GM10847 (cell line): ENCODE data around the gene SRGAP1.

ENCODE experiments used
- POLR2A ChIP-seq: IDR thresholded peaks from 2 replicates; pipeline ENCODE4 v1.6.1; 2011; ENCODE audit not compliant: insufficient read length; ENCODE audit errors: extremely low read depth

Gene SRGAP1

DNA sequence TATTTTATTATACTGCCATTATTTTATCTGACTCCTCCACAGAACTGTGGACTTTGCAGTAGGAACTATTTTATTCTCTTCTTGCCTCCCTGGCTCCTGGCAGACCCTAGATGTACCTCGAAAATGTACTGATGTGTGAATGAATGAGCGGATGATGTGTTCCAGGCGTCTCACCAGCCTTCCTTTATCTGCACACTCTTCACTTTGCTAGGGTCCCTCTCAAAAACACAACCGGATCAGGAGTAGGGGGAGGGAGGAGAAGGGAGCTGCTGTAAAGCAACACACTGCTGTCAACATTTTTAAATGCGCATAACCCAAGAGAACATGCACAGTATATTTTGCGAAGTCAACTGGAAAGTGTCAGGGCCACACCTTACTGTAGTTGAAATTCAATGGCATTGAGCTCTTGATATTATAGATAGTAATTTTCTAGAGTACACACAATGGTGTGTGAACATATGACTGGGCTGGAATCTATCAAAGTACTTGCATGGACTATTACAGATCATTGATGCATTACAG is 36.3 kb downstream of the SRGAP1 start:
- TF ChIP-seq POLR2A: no peak

DNA sequence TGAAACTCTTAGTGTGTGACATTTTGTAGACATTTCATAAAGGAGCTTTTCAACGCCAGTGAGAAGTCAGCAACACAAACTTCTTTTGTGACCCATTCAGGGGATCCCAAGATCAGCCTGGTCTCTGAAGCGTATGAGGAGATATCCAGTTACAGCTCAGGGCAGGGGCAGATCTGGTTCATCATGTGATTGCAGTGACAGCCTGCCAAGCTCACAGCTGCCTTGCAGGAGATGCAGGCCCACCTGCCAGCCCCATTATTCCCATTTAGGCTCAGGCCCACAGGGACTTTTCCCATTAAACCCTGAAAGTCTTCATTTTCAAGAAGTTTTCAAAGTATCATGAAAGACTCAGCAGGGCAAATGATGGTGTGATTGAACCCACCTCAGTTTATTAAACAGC is 38.3 kb downstream of the SRGAP1 start:
- TF ChIP-seq POLR2A: no peak

- TF ChIP-seq POLR2A: no peak
Observed at GRCh38 chr12:63885401-63885800, 40.9 kb downstream of the SRGAP1 start.

GRCh38 chr12:63888908-63889635 is 44.6 kb downstream of the SRGAP1 start:
- no peak for TF ChIP-seq POLR2A

DNA sequence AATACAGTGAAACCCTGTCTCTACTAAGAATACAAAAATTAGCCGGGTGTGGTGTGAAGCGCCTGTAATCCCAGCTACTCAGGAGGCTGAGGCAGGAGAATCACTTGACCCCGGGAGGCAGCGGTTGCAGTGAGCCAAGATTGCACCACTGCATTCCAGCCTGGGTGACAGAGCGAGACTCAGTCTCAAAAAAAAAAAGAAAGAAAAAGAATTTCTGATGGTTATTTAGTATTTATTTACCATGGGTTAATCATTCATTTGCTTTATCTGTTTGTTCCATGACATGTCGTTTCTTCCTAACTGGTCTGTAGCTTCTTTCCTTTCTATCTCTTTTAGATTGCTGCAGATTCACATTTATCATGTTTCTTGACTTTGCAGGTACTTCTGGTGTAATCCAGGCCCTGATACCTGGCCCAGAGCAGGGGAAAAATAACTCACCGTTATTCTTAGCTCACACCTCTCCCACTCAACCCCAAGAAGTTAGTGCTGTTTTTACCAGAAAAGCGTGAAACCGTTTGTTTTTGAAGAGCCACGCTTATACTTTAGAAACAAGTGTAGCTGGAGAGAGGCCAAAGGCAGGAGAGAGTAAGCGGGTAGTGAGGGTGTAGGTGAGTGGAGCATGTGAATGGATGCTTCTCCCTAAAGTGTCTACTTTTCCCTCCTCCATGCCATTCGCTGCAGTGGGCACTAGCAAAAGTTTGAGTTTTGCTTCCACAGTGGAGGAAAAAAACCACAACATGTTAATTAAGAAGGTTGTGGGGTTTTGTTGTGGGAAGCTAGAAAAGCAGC is 45.4 kb downstream of the SRGAP1 start:
- no peak for TF ChIP-seq POLR2A

DNA sequence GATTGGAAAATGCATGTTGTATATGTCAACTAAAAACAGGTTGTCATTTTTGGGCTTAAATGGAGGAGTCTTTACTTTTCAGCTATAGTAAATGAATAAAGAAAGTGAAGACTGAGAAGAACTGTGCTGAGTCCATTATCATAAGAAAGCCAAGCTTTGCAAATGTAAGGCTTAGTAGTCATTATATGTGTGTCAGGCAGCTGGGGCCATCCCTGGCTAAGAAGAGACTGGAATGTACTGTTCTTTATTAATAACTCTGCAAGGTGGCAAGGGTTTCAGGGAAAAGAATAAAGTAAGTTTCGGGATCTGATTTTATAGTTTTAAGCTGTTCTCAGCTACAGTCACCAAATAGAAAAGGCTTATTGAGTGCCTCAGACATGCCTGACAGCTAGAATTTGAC is 48.7 kb downstream of the SRGAP1 start:
- TF ChIP-seq POLR2A: no peak

DNA sequence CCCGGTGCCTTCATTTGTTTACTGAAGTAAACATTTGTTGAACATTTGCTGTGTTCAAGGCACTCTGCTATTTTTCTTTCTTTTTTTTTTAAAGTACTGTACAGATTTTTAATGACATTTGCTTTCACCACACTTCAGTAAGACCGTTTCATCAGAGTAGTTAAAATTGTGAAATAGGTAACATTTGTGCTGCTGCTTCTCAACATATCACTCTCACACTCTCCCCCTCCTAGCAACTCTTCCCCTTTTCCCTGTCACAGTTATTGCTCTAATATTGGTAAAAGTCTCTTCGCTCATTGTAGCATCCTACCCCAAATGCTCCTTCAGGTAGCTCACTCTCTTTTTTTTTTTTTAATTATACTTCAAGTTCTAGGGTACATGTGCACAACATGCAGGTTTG is 49.6 kb downstream of the SRGAP1 start:
- TF ChIP-seq POLR2A: no peak

GRCh38 chr12:63895841-63896240 is 51.3 kb downstream of the SRGAP1 start:
- TF ChIP-seq POLR2A: no peak

DNA sequence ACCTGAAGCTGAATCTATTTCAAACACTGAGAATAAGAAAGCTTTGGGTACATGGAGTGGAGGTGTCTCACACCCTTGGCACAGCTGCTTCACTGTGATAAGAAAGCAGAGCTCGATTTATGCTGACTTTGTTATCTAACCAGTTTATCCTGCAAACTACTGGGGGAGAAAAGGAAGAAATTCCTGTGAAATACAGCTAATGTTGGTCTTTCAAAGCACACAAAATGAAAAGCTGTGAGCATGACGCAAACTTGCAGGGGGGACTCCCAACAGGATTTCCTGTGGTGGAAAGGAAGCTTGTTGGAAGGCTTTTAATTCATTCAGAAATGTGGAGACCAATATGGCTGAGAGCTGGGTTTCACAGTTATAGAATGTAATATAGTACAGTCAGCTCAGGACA is 53.4 kb downstream of the SRGAP1 start:
- no peak for TF ChIP-seq POLR2A

DNA sequence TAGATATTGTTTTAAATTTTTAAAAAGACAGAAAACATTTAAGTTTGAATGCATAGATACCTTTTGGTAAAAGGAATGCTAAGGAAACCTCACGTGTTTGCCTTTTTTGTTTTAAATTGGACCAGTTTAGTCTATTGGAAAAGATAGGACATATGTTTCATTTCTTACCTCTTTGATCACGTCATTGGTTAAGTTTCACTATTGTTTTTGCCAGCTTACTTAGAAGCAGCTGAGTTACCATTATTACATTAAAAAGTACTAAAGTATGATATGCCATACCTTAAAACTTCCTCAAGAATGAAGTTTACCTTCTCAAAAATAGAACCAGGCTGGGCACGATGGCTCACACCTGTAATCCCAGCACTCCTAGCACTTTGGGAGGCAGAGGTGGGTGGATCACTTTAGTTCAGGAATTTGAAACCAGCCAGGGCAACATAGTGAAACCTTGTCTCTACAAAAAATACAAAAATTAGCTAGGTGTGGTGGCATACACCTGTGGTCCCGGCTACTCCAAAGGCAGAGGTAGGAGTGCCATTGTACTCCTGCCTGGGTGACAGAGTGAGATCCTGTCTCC is 54.4 kb downstream of the SRGAP1 start:
- TF ChIP-seq POLR2A: no peak

DNA sequence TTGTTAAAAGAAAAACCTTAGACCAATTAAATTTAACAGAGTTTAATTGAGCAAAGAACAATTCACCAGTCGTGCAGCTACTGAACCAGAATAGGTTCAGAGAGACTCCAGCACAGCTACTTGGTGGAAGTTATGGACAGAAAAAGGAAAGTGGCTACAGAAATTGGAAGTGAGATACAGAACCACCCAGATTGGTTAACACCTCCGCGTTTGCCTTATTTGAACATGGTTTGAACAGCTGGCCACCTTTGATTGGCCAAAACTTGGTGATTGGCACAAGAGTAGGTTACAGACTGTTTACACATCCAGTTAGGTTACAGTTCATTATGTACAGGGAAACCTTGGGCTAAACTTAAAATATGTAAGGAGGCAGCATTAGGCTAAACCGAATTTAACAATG is 54.9 kb downstream of the SRGAP1 start:
- TF ChIP-seq POLR2A: no peak

- TF ChIP-seq POLR2A: no peak
Observed at GRCh38 chr12:63900922-63901793, 56.7 kb downstream of the SRGAP1 start.

DNA sequence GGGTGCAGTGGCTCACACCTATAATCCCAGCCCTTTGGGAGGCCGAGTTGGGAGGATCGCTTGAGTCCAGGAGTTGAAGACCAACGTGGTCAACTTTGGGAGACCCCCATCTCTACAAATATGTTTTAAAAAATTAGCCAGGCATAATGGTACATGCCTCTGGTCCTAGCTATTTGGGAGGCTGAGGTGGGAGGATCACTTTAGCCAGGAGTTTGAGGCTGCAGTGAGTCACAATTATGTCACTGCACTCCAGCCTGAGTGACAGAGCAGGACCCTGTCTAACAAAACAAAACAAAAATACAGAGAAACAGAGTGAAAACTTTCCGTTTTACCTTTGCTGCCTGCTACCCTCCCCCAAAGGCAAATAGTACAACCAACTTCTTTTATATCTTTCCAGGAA is 60.2 kb downstream of the SRGAP1 start:
- TF ChIP-seq POLR2A: no peak

- TF ChIP-seq POLR2A: no peak
Observed at GRCh38 chr12:63905544-63905943, 61.0 kb downstream of the SRGAP1 start.

- no peak for TF ChIP-seq POLR2A
Observed at GRCh38 chr12:63906876-63907275, 62.4 kb downstream of the SRGAP1 start.
